GM18520 (cell line): ENCODE measurements around the gene SLF2.

Experiments used
- ATAC-seq: cut with Tn5 transposase; IDR thresholded peaks from one replicate; pipeline ENCODE4 v1.9.1; 2021; ENCODE audit not compliant: unreplicated experiment

Gene SLF2

DNA sequence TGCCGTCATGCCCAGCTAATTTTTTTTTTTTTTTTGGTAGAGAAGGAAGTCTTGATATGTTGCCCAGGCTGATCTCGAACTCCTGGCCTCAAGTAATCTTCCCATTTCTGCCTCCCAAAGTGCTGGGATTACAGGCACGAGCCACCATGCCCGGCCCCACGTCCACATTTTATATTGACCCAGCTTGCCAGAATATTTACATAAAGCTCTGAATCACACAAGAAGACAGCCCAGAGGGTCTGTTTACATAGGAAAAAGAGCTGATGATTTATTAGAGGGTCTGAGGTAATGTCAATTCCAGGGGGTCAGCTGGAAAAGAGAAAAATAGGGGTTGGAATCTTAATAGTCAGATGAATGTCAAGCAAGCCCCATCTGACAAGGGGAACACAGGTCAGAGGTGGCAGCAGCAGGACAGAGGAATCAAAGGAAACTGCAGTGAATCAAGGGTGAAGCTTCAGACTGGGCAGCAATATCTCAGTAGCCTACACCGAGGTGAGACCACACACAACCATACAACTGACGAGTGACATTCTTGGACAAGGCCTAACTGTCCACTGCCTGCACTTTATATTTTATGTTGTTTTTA, 15.8 kb upstream of the SLF2 start:
- ATAC-seq: no peak

DNA sequence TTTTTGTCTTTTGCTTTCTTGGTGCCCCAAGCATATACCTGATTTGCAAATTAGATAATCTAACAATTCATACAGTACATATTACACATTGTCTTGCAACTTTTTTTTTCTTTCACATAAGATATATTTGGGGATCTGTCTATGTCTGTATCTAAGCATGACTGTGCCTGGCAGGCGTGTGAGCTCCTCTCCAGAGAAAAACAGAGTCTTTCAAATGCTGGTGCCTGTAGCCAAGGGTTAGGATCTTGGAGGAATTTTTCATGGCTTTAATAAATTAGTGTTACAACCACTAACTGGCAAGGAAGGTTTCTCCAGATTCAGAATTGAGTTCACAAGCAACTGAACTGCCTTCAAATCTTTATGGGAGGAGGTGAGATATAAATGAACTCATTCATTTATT, 14.8 kb upstream of the SLF2 start:
- no peak for ATAC-seq

DNA sequence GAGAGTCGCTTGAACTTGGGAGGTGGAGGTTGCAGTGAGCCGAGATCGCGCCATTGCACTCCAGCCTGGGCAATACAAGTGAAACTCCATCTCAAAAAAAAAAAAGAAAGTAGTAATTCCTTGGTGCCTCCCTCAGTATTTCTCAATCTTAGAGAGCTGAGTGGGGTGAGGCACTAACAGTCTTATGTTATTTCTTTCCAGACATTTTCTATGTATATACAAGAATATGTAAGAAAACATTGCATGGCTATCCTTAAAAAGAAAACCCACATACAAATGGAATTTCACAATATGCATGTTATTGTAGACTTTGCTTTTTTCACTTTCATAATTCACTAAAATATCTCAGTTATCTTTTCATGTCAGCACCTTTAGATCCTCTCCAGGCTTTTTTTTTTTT, 13.6 kb upstream of the SLF2 start:
- ATAC-seq: no peak

DNA sequence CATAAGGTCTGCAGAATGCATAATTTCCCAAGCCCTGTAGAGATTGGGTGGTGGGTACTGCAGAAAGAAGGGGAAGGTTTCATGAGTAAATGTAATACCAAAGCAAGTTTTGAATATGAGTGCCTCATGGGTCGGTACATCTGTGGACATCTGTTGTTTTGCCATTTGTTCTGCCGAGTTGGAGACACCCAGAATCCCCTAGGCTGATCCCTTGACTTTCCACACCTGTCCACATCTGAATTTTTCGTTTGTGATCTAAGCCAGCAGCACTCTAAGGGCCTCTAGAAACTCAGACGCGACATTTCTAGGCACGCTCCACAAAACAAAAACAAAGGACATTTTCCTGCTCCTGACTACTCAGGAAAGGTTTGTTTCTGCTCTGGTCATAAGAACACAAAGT, 11.7 kb upstream of the SLF2 start:
- no peak for ATAC-seq

DNA sequence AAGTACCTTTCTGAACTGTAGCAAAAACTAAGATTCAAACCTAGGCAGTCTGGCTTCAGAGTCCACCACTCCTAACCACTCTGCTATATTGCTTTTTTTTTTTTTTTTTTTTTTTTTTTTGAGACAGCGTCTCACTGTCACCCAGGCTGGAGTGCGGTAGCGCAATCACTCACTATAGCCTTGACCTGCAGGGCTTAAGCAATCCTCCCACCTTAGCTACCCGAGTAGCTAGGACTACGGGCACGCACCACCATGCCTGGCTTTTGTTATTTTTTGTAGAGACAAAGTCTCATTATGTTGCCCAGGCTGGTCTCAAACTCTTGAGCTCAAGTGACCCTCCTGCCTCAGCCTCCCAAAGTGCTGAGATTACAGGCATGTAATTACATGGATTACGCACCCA, 10.1 kb upstream of the SLF2 start:
- no peak for ATAC-seq

DNA sequence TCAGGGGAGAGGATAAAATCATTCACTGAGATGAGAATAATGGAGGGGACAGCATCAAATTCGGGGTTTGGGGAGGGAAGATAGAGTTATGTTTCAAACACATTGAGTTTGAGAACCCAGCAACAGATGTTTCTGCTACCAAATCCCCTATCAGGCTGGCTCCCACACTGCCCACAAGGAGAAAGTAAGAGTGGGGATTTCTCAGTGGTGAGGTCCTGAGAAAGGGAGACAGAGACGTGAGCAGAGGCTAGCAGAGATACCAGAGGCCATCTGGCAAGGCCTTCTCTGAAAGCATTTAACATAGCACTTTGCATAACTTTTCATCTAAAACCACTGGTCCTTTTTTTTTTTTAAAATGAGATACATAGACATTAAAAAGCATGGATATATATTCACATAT, 7.8 kb upstream of the SLF2 start:
- ATAC-seq: no peak

DNA sequence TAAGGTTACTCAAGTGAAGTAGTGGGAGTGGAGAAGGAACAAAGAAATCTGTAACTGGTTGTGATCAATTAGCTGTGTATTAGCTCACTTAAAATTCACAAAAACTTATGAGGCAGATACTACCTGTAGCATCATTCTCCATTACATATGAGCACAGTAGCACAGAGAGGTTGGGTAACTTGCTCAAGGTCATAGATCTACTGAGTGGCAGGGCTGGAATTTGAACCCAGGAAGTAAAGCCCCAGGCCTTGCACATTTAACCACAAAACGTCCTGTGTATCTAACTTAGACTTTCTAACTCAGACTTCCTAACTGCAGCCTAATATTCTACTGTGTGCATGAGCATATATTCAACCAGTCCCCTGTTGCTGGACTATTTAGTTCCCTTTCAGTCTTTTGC, 5.6 kb upstream of the SLF2 start:
- no peak for ATAC-seq

DNA sequence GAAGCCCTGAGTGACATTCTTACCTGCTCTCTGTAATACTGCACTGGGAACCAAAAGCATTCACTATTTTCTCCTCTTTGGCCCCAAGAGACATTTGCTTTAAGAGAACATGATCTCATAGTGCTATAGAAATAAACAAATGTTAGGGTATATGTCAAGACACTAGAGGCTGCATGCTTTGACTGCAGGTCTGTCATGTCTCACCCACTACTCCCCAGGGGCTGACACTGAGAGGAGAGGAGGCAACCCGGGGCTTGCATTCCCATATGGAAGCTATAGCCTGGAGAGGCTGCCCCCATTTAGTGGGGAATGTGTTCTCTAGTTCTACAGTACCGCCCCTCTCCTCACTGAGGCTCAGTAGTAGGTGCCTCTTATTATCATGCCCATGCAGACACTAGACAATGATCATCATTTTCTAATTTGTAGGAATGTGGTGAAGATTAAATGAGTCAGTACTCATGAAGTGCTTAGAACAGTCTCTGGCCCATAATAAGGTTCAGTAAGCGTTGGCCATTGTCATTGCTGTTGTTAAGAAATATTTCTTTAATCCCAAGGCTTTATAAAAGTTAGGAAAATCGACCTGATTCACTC, 4.9 kb upstream of the SLF2 start:
- ATAC-seq: no peak

DNA sequence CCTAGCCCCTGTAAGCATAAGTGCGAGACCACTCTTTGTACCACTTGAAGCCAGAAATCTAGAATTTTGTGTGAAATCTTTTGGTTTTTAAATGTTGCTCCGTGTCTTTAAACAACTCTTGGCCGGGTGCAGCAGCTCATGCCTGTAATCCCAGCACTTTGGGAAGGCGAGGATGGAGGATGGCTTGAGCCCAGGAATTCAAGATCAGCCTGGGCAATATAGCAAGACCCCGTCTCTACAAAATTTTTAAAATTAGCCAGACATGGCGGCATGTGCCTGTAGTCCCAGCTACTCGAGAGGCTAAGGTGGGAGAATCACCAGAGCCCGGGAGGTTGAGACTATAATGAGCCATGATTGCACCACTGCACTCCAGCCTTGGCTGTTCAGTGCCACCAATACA, 4.4 kb upstream of the SLF2 start:
- no peak for ATAC-seq

DNA sequence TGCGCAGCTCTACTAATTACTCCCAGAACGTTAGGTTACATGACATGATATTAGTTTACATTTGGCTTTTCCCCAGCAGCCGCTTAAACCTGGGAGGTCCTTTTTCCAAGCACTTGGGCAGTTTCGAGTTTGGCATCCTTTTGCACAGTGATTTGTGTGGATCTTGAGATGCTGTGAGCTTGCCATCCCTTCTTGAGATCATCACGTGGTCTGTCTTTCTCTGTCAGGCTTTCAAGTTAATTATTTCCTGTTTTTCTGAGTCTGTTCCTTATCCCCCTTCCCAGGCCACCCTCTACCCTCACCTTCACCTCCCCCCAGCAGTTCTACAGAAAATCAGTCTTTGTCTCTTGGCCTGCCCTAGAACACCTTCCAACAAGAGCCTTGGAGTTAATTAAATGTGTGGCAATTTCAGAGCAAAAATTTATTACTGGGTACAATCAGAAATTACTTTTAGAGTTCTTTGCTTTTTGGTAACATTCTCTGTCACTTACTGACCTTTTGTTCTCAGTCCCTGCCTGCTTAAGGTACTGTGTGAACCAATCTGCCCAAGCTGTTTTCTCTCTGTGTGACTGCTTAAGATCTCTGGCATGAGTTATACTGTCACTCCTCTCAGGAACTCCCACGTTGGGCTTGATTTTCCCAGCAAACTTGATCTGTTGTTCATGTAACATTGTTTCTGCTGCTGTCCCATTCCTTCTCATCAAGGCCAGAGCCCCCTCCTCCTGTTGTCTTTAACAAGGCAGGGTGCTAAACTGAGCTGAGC, 3.1 kb upstream of the SLF2 start:
- no peak for ATAC-seq

DNA sequence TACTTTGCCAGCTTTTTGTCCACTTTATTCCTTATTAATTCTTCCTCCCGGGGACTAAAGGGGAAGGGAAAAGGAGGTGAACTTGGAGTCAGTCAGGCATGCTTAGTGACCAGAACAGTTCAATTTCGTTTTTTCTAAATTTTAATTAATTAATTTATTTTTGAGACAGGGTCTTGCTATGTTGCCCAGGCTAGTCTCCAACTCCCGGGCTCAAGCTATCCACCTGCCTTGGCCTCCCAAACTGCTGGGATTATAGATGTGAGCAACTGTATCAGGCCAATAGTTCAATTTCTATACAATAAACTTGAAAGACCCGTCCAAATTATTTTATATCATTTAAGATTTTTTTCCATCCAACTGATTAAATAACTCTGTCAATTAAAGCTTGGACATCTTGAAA, 1.3 kb upstream of the SLF2 start:
- no peak for ATAC-seq

DNA sequence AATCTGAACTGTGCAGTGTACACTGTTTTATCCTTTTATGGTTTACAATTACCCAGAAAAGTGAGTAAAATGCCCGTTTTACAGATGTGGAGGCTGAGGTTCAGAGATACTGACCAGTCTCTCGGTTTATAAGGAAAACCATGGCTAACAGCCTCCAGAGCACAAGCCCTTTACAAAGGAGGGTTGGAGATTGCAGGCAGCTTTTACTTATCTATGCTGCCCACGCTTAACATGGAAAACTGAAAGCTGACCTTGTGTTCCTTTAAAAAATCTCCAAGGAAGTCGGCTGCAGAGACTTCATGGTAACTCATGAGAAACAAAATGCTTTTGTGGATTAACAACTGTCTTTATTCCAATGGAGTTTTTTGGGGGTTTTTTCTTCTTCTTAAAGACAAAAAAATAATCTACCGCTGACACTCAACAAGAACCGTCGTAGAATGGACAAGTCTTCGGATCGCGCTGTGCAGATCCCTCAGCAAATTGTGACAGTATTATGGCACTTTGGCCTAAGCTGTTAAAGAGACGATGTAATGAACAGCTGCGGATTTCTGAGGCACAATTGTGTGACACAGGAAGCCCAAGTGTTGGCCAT, 654 bp upstream of the SLF2 start:
- ATAC-seq: no peak

DNA sequence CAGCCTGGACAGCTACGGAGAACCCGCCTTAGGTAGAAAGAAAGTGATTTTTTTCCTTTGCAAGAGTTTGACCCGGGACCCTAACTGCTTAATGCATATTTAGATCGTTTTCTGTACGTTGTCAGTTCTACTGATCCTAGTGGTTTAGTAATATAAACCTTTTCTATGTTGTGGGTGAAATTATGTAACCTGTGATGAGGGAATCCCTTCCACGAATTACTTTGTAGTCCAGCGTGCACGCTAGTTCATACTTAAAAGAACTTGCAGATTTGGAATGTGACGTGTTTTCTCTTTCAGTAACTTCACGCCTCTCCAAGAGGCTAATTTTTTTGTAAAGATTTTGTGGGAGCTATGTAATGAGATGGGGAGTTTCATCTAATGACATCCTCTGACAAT, 705 bp downstream of the SLF2 start:
- no peak for ATAC-seq

DNA sequence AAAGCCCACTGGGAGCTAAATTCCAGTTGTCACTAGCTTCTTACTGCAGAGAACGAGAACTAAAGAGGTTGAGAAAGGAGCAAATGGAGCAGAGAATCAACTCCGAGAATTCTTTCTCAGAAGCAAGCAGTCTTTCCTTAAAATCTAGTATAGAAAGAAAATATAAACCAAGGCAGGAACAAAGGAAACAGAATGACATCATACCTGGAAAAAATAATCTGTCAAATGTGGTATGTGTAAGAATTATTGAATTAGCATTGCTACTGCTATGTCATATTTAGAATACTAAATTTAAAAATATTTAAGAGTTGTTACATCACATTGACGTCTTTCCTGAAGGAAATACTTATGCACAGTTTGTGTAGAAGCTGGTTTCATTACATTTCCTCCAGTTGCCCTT, 4.3 kb downstream of the SLF2 start:
- no peak for ATAC-seq

DNA sequence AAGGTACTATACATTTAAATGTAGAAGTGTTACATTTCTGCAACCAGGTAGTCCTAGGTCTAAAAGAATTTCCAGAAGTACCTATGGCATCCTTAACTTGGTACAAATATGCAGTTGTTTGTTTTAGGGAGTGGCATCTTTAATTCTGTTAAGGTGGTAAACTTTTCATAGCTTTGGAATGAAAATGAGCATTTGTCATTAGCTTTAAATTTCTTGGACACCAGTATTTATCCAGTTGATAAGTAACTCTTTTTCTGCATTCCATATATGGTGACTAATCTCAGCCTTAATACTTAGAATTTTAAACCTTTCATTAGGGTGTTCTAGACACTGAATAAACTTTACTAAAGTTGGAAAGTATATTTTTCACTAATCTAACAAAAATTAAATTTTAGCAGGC, 10.8 kb downstream of the SLF2 start:
- no peak for ATAC-seq

DNA sequence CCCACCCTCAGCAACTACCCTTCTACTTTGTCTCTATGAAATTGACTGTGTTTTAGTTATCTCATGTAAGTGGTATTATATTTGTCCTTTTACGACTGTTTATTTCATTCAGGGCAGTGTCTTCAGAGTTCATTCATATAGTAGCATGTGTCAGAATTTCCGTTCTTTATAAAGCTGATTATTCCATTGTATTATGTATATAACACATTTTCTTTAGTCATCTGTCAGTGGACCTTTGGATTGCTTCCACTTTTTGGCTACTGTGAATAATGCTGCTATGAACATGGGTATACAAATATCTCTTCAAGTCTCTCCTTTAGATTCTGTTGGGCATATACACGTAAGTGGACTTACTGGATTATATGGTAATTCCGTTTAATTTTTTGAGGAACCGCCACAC, 14.5 kb downstream of the SLF2 start:
- no peak for ATAC-seq

DNA sequence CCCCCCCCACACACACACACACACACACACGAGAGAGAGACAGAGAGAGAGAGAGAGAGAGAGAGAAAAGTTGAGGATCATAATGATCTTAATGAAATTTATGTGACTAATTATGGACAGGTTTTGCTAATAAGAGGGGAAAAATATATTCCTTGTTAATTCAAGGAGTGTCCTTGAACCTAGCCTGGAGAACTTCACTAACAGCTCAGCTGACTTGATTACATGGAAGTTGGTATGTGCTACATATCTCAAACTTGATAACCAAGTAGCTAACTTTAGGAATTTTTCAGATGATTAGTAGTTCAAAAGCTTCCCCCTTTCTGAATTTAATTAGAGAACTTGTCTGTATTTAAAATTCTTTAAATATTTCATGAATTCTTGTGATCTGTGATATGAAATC, 15.3 kb downstream of the SLF2 start:
- ATAC-seq: no peak

DNA sequence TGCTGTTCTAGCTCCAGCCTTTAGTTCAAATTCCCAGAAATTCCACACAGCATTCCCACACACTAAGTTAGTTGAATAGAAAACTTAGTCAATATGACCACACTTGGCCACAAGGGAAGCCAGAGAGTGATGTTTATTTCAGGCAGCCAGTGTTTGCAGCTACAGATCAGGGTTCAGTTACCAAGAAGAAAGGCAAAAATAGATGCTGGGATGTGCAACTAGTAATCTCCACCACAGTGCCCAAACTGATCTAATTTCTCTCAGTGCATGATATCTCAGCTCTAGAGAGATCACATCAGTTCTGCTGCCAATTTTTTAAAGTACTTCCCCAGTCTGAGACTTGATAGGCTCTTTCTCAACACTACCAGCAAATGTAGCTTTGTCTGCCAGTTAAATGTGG, 17.6 kb downstream of the SLF2 start:
- no peak for ATAC-seq

DNA sequence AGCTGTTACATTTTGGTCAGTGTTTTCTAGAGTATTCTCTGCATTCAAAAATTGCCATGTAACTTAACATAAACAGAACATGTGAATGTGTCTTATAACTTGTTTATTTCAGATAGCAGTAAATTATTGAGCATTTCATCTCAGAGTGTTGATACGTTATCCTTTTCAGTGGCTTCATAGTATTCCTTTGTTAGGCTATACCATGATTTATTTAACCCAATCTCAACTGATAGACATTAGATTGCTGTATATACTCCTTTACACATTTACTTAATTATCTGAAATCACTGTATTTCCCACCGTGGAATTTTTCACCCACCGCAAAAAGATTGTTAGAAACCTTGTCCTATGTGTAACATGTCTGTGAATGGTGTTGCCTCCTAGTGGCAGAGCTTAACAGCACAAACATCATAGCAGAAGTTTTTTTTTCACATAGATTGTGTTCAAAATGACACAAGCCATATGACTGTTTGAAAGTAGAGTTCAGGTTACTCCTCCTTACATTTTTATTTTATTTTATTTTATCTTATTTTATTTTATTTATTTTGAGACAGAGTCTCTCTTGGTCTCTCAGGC, 21.4 kb downstream of the SLF2 start:
- no peak for ATAC-seq

DNA sequence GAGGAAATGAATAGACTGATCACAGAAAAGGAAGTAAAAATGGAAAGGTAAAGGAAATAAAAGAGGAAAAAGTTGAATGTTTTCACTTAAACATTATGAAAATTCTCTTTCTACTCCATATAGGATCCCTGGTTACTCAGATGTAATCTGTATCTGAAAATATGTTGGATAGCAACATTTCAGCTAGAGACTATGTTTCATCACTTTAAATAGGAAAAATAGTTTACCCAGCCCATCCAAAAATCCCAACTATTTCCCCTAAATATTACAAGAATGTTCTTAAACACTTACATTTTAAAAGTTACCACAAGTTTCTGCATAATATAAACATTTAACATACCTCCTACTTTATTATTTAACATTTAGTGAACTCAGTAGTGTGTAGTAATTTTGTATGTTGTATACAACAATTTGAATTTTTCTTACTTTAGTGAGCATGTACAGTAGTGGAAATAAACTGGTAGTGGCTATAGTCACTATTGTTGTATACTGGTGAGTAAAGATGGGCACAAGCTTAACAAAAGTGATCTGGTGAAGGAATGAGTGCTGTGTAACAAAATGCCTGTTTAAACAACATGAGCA, 27.1 kb downstream of the SLF2 start:
- no peak for ATAC-seq

DNA sequence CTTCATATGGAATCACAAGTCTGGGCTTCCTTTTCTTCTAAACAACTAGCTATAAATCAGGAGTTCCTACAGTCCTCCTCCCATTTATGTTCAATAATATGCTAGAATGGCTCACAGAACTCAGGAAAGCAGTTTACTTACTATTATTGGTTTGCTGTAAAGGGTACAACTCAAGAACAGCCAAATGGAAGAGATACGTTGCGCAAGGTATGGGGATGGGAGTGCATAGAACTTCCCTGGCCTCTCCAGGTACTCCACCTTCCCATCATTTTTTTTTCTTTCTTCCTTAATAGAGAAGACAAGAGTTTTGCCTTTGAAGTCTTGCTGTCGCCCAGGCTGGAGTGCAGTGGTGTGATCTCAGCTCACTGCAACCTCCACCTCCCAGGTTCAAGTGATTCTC, 29.5 kb downstream of the SLF2 start:
- ATAC-seq: no peak

DNA sequence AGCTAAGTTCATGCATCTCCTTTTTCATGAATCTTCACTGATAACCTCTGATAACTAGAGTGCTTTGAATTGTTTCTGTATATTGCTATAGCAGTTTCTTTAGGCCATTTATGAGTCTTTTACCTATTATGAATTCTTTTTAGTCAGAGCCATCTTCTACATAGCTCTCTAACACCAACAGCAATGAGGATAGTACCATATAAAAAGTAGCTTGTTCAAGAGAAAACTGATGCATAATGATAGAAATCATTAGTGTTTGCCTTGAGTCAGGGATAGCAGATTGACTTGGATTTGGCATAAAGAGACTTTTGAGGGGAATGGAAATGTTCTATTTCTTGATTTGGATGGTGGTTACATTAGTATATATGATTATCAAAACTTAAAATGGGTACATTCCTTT, 30.7 kb downstream of the SLF2 start:
- ATAC-seq: no peak
